Measurements from ENCODE around the gene TCFL5.

DNA sequence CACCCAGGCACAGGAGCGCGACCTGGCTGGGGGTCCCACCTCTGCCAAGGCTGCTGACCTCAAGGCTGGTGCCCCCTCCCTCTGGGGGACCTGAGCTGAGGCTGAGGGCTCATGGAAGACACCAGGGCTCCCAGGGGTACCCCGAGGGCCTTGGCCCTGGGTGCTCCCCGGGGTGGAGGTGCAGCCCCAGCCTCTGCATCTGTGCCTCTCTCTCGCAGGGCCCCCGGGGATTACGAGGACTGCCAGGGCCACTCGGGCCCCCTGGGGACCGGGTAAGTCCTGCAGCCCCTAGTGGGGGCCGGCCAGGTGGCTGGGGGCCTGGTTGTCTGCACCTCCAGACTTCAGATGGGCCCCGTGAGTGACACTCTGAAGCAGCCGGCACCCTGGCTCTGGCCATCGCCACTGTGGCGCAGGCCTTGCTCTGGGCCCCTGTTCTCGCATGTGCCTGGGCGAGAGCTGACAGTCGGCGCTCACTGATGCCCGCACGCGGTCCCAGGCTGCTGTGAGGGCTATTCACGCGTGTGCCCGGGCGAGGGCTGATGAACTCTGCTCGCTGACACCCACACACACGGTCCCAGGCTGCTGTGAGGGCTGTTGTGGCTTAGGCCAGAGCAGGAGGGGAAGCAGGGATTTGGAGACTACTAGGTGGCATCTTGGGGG, 35.5 kb downstream of the TCFL5 start:
- TF ChIP-seq, protein P1, sequence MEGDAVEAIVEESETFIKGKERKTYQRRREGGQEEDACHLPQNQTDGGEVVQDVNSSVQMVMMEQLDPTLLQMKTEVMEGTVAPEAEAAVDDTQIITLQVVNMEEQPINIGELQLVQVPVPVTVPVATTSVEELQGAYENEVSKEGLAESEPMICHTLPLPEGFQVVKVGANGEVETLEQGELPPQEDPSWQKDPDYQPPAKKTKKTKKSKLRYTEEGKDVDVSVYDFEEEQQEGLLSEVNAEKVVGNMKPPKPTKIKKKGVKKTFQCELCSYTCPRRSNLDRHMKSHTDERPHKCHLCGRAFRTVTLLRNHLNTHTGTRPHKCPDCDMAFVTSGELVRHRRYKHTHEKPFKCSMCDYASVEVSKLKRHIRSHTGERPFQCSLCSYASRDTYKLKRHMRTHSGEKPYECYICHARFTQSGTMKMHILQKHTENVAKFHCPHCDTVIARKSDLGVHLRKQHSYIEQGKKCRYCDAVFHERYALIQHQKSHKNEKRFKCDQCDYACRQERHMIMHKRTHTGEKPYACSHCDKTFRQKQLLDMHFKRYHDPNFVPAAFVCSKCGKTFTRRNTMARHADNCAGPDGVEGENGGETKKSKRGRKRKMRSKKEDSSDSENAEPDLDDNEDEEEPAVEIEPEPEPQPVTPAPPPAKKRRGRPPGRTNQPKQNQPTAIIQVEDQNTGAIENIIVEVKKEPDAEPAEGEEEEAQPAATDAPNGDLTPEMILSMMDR (IDR thresholded peaks at IDR 0.05; ENCODE audit: borderline replicate concordance, extremely low read depth, low read length, poor library complexity, severe bottlenecking) = no peak
- TF ChIP-seq EZH2 (IDR thresholded peaks at IDR 0.05; ENCODE audit: borderline replicate concordance, low read depth, low read length, severe bottlenecking) = no peak

All from DND-41 (cell line).